Activated CD8-positive, alpha-beta memory T cell treated with anti-CD3 and anti-CD28 coated beads for 4 hours (primary cell): ENCODE data around the gene SRSF7.
"Not testable (repeated sequence)": the region's sequence is repeated elsewhere in the genome, so short reads cannot be mapped to it uniquely, and the experiment has no call there.

Experiments used
- DNase-seq, 2 donors: peaks; one replicate each; pipeline ENCODE4 v3.0.0-alpha.2; 2020; ENCODE audit warnings: low read depth in 2 of 2

The SRSF7 gene

DNA sequence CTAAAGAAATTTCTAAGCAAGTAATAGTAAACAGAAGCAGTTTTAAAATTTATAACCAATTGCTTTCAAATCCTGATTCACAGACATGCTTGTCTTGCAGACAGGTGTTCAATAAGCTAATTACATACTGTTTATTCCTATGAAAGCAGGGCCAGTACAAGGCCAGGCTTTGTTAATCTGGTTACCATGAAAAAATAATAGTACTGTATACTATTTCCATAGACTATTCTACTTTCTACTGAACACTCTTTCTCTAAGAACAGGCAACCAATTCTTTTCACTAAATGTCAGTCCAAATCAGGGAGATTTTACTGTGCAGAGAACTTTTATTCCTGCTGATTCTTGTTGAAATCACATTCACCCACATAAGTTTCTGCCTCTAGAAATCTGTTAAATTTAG is 2.9 kb upstream of the SRSF7 start:
- DNase-seq: no peak

- DNase-seq: peak in 1 of 2 donors; percentile 18
These were observed 642 bp upstream of the SRSF7 start for GRCh38 chr2:38751596-38752410.

- peak; percentile 10 to 11 for DNase-seq
These were observed 910 bp downstream of the SRSF7 start for GRCh38 chr2:38750011-38750890.

DNA sequence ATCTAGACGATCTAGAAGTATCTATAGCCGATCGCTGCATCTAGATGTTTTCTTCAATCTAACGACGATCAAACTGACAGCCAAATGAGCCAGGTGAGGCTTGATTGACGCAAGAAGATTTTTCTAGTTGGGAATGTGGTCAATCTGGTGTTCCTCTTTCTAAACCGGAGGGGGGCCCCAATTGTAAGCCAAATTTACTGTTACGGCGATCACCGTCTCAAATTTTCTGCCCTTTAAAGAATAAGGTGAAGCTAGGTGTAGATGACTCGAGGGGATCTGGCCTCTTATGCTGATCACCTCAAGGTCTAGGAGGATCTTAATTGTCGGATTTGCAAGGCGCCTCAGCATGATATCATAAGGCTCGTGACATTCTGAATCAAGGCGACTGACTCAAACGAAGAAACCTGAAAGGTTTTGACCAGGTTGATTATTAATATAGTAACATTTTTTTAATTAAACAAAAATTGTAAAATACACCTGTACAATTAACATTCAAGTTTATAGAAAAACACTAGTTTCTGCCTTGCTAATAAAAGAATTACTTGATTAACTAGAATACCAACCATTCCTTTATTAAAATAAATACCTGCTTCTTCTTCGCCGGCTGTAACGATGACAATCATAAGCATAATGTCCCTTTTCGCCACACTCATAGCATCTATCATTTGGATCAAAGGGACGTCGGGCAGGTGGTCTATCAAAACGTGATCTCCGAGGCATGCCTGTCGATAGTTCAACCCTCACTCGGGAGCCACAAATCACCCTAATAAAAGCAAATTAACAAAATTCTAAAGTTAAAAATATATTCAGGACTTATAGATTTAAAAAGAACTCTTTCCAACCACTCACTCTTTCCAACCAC is 2.0 kb downstream of the SRSF7 start:
- no peak for DNase-seq

GRCh38 chr2:38748391-38748790 is 2.8 kb downstream of the SRSF7 start:
- no peak for DNase-seq

DNA sequence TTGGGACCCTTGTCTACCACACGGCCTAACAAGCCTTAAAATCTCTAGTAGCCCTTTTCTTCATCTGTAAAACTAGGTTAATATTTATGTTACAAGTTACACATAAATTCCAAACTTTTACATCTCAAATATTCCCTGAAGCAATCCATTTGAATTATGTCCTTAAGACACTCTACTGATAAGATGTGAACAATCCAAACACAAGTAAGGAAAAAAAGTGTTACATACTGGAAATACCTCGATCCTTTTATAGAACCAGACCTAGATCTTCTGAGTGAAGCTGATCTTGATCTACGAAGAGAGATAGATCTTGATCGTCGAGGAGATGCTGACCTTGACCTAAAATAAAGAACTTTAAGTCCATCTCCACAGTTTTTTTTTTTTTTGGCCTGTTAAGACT is 3.3 kb downstream of the SRSF7 start:
- DNase-seq: no peak

GRCh38 chr2:38747007-38747424 is 4.1 kb downstream of the SRSF7 start:
- DNase-seq: no peak

- DNase-seq: no peak
These were observed 5.9 kb downstream of the SRSF7 start for GRCh38 chr2:38745267-38745666.

- no peak for DNase-seq
These were observed 6.8 kb downstream of the SRSF7 start for GRCh38 chr2:38744399-38744780.

DNA sequence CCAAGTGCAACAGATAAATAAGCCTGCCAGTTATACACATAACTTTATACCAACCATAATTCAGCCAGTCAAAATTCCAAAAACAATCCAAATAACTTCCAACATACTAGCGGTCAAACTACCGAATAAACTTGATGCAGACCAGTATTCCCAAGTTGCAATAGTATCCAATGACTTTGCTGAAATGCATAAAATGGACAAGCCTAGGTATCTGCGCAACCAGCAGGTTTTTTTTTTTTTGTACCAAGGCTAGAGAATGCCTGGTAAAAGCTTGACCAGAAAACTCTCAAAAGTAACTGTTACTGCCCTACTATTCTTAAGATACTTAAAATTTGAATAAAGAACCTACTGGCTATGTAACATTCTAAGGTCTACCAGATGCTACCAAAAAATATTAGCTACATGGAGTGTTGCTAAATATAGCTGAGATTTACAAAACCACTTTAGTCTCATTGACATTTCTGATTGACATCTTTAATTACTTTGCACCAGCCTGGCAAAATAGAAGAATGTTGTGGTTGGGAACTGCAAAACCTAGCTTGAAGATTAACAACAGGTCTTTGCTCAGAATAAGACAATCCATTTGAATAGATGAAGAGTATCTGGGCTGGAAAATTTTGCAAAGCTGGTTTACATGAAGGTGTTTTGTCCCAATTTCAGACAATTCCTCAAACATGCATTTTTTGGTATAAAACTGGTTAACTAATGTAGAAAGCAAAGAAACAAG is 7.3 kb downstream of the SRSF7 start:
- no peak for DNase-seq

DNA sequence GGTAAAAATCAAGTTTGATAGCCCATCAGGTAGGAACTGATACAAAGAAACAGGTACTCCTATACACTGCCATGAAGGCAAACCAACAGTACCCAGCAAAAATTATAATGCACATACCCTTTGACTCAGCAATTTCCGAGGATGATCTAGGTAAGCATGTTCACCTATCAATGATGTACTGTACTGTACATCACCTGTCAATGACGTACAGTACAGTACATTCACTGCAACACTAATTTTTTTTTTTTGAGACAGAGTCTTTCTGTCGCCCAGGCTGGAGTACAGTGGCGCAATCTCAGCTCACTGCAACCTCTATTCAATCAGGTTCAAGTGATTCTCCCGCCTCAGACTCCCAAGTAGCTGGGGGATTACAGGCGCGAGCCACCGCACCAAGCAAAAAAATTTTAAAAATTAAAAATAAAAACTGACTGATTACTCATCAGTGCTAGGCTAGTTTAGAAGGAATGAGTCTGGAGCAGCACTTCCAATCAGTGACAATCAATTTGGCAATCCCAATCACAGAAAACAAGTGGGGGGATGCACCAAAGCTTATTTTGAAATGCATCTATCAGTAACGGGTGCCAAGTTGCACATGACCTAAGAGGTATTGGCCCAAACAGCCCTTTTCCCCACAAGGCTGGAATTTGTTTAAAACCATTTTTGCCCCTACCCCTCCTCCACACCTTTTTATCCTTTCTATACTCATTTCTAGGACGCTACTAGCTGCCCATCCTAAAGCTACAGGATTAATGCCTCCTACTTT is 8.2 kb downstream of the SRSF7 start:
- no peak for DNase-seq

- DNase-seq: no peak
These were observed 10.1 kb downstream of the SRSF7 start for GRCh38 chr2:38740851-38741731.

DNA sequence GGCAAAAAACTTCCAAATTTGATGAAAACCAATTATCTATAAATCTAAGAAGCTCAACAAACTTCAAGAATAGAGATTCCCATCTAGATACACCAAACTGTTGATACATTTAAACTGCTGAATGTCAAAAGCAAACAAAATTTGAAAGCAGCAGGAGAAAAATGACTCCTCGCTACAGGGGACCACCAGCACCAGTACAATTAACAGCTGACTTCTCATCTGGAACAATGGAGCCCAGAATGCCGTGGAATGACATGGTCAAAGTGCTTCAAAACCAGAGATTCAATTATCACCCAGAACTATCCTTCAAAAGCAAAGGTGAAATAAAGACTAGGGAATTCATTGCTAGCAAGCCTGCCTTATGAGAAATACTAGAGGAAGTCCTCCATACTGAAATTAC is 11.6 kb downstream of the SRSF7 start:
- DNase-seq: no peak

GRCh38 chr2:38737925-38738324 is 13.2 kb downstream of the SRSF7 start:
- DNase-seq: no peak

DNA sequence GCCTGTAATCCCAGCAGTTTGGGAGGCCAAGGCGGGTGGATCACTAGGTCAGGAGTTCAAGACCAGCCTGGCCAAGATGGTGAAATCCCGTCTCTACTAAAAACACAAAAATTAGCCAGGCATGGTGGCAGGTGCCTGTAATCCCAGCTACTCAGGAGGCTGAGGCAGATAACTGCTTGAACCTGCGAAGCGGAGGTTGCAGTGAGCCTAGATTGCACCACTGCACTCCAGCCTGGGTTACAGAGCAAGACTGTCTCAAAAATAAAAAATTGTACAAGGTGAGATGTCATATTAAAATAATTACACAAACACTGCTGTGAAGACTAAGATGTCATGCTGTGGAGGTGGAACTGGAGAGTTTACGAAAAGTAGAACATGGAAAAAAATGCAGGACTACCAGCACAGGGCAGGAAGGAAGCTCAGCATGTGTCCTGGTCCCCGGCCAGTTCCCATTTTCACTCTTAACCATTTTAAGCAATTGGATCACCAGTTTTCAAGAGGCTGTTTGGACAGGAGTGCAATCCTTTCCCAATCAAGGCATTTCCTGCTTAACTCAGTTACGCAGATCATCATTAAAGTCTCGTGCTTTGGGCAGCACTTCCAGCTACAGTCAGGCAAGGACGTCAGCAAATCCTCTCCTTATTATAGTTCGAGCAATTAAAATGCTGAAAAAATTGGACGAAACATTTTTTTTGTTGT is 14.0 kb downstream of the SRSF7 start:
- DNase-seq: not testable (repeated sequence)

DNA sequence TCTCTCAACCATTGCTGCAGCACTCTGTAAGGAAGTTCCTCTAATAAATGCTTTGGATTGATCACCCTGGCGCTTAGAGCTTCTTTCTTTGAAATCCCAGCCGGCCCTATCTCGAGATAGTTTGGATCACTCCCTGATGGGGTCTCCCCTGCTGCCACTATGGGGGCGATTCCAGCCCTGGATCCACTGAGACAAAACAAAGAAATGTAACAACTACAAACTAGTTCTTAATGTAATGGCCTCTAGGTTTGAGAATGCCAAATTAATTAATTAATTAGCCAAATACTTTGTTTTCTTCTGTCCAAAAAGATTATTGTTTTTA is 15.2 kb downstream of the SRSF7 start:
- DNase-seq: no peak

DNA sequence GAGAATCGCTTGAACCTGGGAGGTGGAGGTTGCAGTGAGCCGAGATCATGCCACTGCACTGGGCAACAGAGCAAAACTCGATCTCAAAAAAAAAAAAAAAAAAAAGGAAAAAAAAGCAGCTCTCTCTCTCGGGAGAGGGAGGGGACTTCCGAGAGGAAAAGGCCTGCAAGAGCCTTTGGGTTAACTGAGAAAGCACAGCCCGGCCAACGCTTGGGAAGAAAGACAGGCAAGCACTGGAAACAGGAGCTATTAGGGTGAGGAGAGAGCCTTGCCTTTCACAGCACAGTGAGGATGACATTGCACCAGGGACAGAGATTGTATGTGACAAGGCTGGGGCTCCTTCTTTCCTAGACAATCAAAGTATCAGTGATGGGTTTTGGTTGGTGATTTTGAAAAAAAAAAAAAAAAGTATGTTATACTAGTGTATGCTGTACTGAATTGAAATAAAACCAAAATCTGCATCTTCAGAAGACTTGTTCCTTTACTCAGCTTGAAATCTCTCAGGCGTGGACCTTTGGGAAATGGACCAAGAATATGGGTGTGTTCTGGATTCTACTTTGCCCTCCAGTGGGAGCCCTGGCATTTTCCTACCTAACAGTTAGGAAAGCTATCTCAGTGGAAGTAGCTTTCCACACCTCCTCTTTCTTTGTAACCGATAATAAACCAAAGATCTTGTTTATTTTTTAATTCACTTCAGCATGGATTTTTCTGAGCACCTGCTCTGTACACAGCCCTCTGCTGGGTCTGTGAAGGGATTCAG is 16.7 kb downstream of the SRSF7 start:
- no peak for DNase-seq

GRCh38 chr2:38733300-38733971 is 17.7 kb downstream of the SRSF7 start:
- no peak for DNase-seq
